UCSD-AML1 (cell line): ENCODE data around the gene PARVB.
A peak's percentile ranks its signal among the peaks of the same experiment; 100 is the strongest.

Source experiments
- DNase-seq: peaks from one replicate; lab custom pipeline; 2025; ENCODE audit not compliant: unreplicated experiment; lab: John Stamatoyannopoulos, UW

PARVB gene

GRCh38 chr22:44084044-44084772, 60.1 kb downstream of the PARVB start:
- DNase-seq = no peak

- peak; percentile 32 for DNase-seq
Measured at GRCh38 chr22:44085743-44086270, 61.7 kb downstream of the PARVB start.

- no peak for DNase-seq
Measured at GRCh38 chr22:44086271-44087088, 62.4 kb downstream of the PARVB start.

- no peak for DNase-seq
Measured at GRCh38 chr22:44087089-44087430, 63.0 kb downstream of the PARVB start.

GRCh38 chr22:44088976-44089570, 65.0 kb downstream of the PARVB start:
- DNase-seq = no peak

GRCh38 chr22:44089717-44090570, 65.8 kb downstream of the PARVB start:
- no peak for DNase-seq

GRCh38 chr22:44090571-44090905, 66.4 kb downstream of the PARVB start:
- DNase-seq = no peak

GRCh38 chr22:44091021-44091721, 67.1 kb downstream of the PARVB start:
- DNase-seq = peak; percentile 22

- DNase-seq = no peak
Measured at GRCh38 chr22:44091751-44092150, 67.6 kb downstream of the PARVB start.

GRCh38 chr22:44092636-44093220, 68.6 kb downstream of the PARVB start:
- DNase-seq = no peak

GRCh38 chr22:44093791-44094190, 69.7 kb downstream of the PARVB start:
- no peak for DNase-seq

GRCh38 chr22:44094751-44095302, 70.7 kb downstream of the PARVB start:
- no peak for DNase-seq

GRCh38 chr22:44096736-44097135, 72.6 kb downstream of the PARVB start:
- DNase-seq = no peak

- no peak for DNase-seq
Measured at GRCh38 chr22:44097263-44098020, 73.3 kb downstream of the PARVB start.

GRCh38 chr22:44098021-44098739, 74.1 kb downstream of the PARVB start:
- no peak for DNase-seq

GRCh38 chr22:44098966-44099530, 74.9 kb downstream of the PARVB start:
- DNase-seq = no peak

GRCh38 chr22:44099696-44100095, 75.6 kb downstream of the PARVB start:
- no peak for DNase-seq

- no peak for DNase-seq
Measured at GRCh38 chr22:44100411-44100810, 76.3 kb downstream of the PARVB start.
